Measurements from ENCODE around the gene MYD88. TPM values are rescaled to one million over a fixed set of nuclear protein-coding genes. Genes with fewer than 3 reads are reported as not detected.

Gene MYD88
- total RNA-seq, 2 experiments from 2014 or later = 16.3 to 29.4 TPM

DNA sequence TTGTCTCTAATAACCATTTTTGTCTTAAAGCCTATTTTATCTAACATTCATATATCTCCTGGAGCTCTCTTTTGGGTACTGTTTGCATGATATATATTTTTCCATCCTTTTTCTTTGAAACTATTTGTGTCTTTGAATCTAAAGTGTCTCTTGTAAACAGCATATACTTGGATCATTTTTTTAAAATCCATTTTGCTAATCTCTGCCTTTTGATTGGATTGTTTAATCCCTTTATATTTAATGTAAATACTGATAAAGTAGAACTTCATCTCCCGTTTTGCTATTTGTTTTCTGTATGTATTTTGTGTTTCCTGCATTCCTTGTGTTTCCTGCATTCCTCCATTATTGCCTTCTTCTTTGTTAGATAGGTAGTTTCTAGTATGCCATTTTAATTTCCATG, 32.9 kb upstream of the MYD88 start:
- CTCF ChIA-PET (ENCODE audit: unreplicated experiment) = no interaction called here
- intact Hi-C loops (cut with micrococcal nuclease; ENCODE audit: unreplicated experiment) = no loop called here

DNA sequence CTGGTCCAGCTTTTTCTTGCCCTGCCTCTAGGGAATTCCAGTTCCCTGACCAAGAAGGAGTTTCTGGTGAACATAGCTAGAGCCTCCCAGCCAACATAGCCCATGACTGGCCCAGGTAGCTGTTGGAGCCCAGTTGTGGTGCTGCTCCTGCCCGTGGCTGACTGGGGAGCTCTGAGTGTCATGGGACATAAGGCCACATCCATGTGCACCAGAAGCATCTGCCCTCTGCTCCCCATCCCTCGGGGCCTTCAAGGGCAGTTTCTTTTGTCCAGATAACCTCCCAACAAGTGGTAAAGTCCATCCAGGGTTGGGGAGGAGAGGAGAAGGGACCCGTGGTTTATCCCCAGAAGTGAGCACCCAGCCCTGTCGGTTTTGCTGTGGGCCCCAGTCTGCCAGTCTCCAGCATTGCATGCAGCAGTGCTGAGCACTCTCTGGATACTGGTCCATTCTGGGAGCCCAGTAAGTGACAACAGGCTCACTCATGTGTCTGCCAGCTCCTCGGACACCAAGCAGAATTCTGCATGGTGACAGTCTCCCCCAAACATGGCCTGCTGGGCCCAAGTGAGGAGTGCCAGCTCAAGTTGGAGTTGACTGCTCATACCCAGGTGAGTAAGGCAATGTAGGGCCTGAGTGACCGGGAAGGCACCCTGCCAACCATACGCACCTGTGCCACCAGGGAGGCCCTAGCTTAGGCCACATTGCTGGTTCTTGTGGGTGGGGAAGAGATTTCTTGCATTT, 30.4 kb upstream of the MYD88 start:
- peaks cover 10% of the 10 kb centered on the region; the same call in 1 of the 2 replicates for H3K9me3 ChIP-seq (ENCODE audit: low read length)
- H3K4me3 ChIP-seq (ENCODE audit: low read depth, low read length, poor library complexity, severe bottlenecking) = no peak overlapping the region
- no peaks in the 10 kb centered on the region for H3K36me3 ChIP-seq (ENCODE audit: insufficient read depth, low read length)
- H3K9me2 ChIP-seq (ENCODE audit: insufficient read depth, low read length) = no peaks in the 10 kb centered on the region
- H2AFZ ChIP-seq (ENCODE audit: low read length) = no peak overlapping the region
- POLR2A ChIA-PET = no interaction called here
- H4K20me1 ChIP-seq (ENCODE audit: insufficient read depth, low read length) = no peaks in the 10 kb centered on the region
- CTCF ChIA-PET (ENCODE audit: unreplicated experiment) = interaction anchor here (0.6 kb wide), 1 partner anchor 29 kb away, joined by 4 read pairs; the partner anchor contains the start of gene ACAA1
- no peak for DNase-seq (ENCODE audit: low spot score)
- H3K4me1 ChIP-seq (ENCODE audit: insufficient read depth, low read length, poor library complexity, severe bottlenecking) = no peaks in the 10 kb centered on the region
- H3K27ac ChIP-seq (ENCODE audit: low read depth, low read length, poor library complexity, severe bottlenecking) = no peak overlapping the region
- H3K4me2 ChIP-seq (ENCODE audit: low read length) = no peak overlapping the region
- BruUV-seq (replicated peaks) = no TSS peak
- no peak for TF ChIP-seq EZH2phosphoT487 (IDR thresholded peaks at IDR 0.05; ENCODE audit: borderline replicate concordance, low read depth, low read length)
- TF ChIP-seq, protein P1, sequence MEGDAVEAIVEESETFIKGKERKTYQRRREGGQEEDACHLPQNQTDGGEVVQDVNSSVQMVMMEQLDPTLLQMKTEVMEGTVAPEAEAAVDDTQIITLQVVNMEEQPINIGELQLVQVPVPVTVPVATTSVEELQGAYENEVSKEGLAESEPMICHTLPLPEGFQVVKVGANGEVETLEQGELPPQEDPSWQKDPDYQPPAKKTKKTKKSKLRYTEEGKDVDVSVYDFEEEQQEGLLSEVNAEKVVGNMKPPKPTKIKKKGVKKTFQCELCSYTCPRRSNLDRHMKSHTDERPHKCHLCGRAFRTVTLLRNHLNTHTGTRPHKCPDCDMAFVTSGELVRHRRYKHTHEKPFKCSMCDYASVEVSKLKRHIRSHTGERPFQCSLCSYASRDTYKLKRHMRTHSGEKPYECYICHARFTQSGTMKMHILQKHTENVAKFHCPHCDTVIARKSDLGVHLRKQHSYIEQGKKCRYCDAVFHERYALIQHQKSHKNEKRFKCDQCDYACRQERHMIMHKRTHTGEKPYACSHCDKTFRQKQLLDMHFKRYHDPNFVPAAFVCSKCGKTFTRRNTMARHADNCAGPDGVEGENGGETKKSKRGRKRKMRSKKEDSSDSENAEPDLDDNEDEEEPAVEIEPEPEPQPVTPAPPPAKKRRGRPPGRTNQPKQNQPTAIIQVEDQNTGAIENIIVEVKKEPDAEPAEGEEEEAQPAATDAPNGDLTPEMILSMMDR (conservative IDR thresholded peaks at IDR 0.05; ENCODE audit: low read length) = no peak
- H3K79me2 ChIP-seq (ENCODE audit: insufficient read depth, low read depth, low read length) = no peaks in the 10 kb centered on the region
- intact Hi-C loops (cut with micrococcal nuclease; ENCODE audit: unreplicated experiment) = no loop called here

More for the DNA sequence above, 32.9 kb upstream of the MYD88 start:
- H3K4me3 ChIP-seq (ENCODE audit: low read depth, low read length, poor library complexity, severe bottlenecking) = no peak overlapping the region
- no peak overlapping the region for H2AFZ ChIP-seq (ENCODE audit: low read length)
- no peak overlapping the region for H3K4me2 ChIP-seq (ENCODE audit: low read length)
- H4K20me1 ChIP-seq (ENCODE audit: insufficient read depth, low read length) = no peaks in the 10 kb centered on the region
- no peak overlapping the region for H3K27ac ChIP-seq (ENCODE audit: low read depth, low read length, poor library complexity, severe bottlenecking)
- no peak for DNase-seq (ENCODE audit: low spot score)
- BruUV-seq (replicated peaks) = no TSS peak
- no peaks in the 10 kb centered on the region for H3K9me2 ChIP-seq (ENCODE audit: insufficient read depth, low read length)
- peaks cover 10% of the 10 kb centered on the region; the same call in 1 of the 2 replicates for H3K9me3 ChIP-seq (ENCODE audit: low read length)
- POLR2A ChIA-PET = no interaction called here
- no peaks in the 10 kb centered on the region for H3K4me1 ChIP-seq (ENCODE audit: insufficient read depth, low read length, poor library complexity, severe bottlenecking)
- H3K36me3 ChIP-seq (ENCODE audit: insufficient read depth, low read length) = no peaks in the 10 kb centered on the region
- TF ChIP-seq, protein P1 (conservative IDR thresholded peaks at IDR 0.05; ENCODE audit: low read length) = no peak
- no peak for TF ChIP-seq EZH2phosphoT487 (IDR thresholded peaks at IDR 0.05; ENCODE audit: borderline replicate concordance, low read depth, low read length)
- H3K79me2 ChIP-seq (ENCODE audit: insufficient read depth, low read depth, low read length) = no peaks in the 10 kb centered on the region
